Heart right ventricle (tissue), 16 donors: ENCODE measurements around the gene RPS5. TPM values are rescaled to one million over a fixed set of nuclear protein-coding genes. Genes with fewer than 3 reads are reported as not detected.
A peak's percentile ranks its signal among the peaks of the same experiment; 100 is the strongest.

Experiments
- ATAC-seq, 8 donors: fragments of 200-7000 bp; cut with Tn5 transposase; one replicate each; pipeline ENCODE4 v1.9.1; 2020; ENCODE audit warnings: mild to moderate bottlenecking in 8 of 8, moderate library complexity in 8 of 8, moderate number of reproducible peaks in 1 of 8
- DNase-seq, 2 donors: peaks; one replicate each; pipeline ENCODE4 v3.0.0-alpha.2; 2020
- H3K27ac ChIP-seq, 10 donors: fragments of 200-600 bp; sonication (generic) in 2 of 10; one replicate each; pipeline versions ENCODE4 v1.5.0 to v1.8.0; 2020 to 2022; ENCODE audit warnings: mild to moderate bottlenecking in 3 of 10
- H3K27me3 ChIP-seq, 7 donors: fragments of 200-600 bp; one replicate each; pipeline ENCODE4 v1.8.0; 2021 to 2022; ENCODE audit warnings: mild to moderate bottlenecking in 2 of 7
- H3K36me3 ChIP-seq, 9 donors: fragments of 200-600 bp; sonication (generic) in 1 of 9; one replicate each; pipeline versions ENCODE4 v1.5.0 to v1.8.0; 2020 to 2022; ENCODE audit warnings: mild to moderate bottlenecking in 2 of 9
- H3K4me1 ChIP-seq, 9 donors: fragments of 200-600 bp; sonication (generic) in 1 of 9; one replicate each; pipeline versions ENCODE4 v1.5.0 to v1.8.0; 2020 to 2022; ENCODE audit warnings: mild to moderate bottlenecking in 4 of 9
- H3K4me3 ChIP-seq, 10 donors: fragments of 200-600 bp; sonication (generic) in 2 of 10; one replicate each; pipeline versions ENCODE4 v1.5.0 to v1.8.0; 2020 to 2022; ENCODE audit warnings: mild to moderate bottlenecking in 7 of 10, moderate library complexity in 2 of 10
- H3K9me3 ChIP-seq, 11 donors: fragments of 200-600 bp in 10 of 11; sonication (generic) in 2 of 11; one replicate each; pipeline versions ENCODE4 v1.5.0 to v1.8.0; 2013 to 2022; ENCODE audit warnings: mild to moderate bottlenecking in 2 of 11, control low read depth in 1 of 11, moderate library complexity in 1 of 11
- WGBS, 2 donors: extraction: QIAGEN DNeasy Blood & Tissue Kit; methylation state at CpG; one replicate each; pipeline ENCODE4 v1.1.7; 2013; ENCODE audit warnings: inconsistent platforms in 1 of 2; 5-methylcytosine and 5-hydroxymethylcytosine counted together
- intact Hi-C, 10 donors: fragments of 100-400 bp; cut with DNase I; formaldehyde crosslinking; loops; one replicate each; pipeline versions ENCODE4 v1.11.1 to v1.14.2; 2022
- polyA plus RNA-seq, 2 donors: library from polyadenylated mRNA; stranded (reverse); fragments of 200-250 nt; gene quantifications; one replicate each; pipeline ENCODE4 v1.2.3, GENCODE V29; 2013
- total RNA-seq, 10 donors: library from RNA; stranded (reverse); fragmentation: NEBNext Ultra II Directional in 3 of 10; extraction: Animal tissue kit (Norgen Biotek cat#: 25700) in 3 of 10; gene quantifications; one replicate each; pipeline versions ENCODE4 v1.2.1 to v1.2.4, GENCODE V29; 2021 to 2023
- TF ChIP-seq, protein P1 (sequence below), 9 donors: fragments of 200-600 bp; sonication (generic) in 2 of 9; IDR thresholded peaks; one replicate each; pipeline versions ENCODE4 v1.5.0 to v1.8.0; 2021 to 2022; ENCODE audit warnings: antibody characterized with exemption in 9 of 9, mild to moderate bottlenecking in 5 of 9, moderate library complexity in 1 of 9
- donor health status: Arrhythmogenic right ventricular cardiomyopathy.
- donor health status: ischemic (EF 13 %, LVEDD 7.1; RV severe dilation, severe dysfunction).
- donor health status: healthy with polysubstance abuse.
- donor health status: DM: no; HTN: yes; CAD: no.
- donor health status: DM: no; HTN: no; CAD: no.
- donor health status: ischemic (EF 25% LVEDD 6.9; RV normal size, moderate dysfunction).
- donor health status: ischemic (EF 25% LVEDD 5.7; RV mildly dilated, moderate dysfunction).
- donor health status: healthy.
- donor health status: DM: yes; HTN: yes; CAD: no.
- donor health status: Ischemic cardiomyopathy.
- donor health status: ischemic (EF 35%, LVEDD 5.7; RV mildly dilated, moderate dysfunction).
- donor health status: nonischemic (EF 11% LVEDD 7.7; RV severe dilation, severe dysfunction).
- donor health status: DM: yes; HTN: yes; CAD: no.
- donor health status: PGD.
- donor health status: ischemic (EF 29% LVEDD 5.4; RV normal size, mild dysfunction).
- donor health status: nonischemic (EF 23%, LVEDD 6.1; RV moderate dilation, normal function).

The RPS5 gene
- total and polyA plus RNA-seq, 12 donors, result 360 to 2,053 (median 425) TPM

DNA sequence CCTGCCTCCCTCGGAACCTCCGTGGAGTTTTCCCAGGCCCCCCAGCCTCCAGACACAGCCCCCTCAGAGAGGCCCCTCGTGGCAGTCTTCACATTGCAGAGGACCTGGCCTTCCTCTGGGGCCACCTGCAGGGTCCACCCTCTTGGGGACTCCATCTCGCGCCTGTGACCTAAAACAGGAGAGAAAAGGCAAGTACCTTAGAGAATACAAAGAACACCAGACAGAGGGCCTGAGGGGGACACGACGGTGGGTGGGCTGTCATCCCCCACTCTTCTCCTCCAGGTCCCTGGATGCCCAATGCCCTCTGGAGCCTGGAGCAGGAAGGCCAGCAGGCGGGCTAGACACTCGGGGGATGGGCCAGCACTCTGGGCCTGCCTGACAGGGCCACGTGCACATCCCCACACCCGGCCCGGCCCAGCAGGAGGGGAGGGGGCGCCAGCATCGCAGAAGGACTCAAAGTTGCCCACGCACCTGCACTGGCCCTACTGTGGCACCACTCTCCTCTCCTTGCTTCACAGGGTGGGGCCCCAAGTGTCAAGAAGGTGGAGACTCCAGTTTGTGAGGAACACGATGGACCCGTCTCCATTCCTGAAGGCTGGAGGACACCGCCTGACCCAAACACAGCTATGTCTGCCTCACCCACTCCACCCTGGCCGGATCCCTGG lies 29.5 kb upstream of the RPS5 start:
- H3K4me3 ChIP-seq, result peak overlapping the region in 9 of 10 donors; percentile 36 to 61 (median 53)
- no peak overlapping the region for H3K27ac ChIP-seq
- H3K27me3 ChIP-seq, result peaks cover under 1 to 45% (median 25%) of the 10 kb centered on the region in 7 donors
- ATAC-seq (no peak), DNase-seq (no peak)
- peaks cover 3 to 37% (median 28%) of the 10 kb centered on the region in 9 donors for H3K4me1 ChIP-seq
- 67 to 74% methylated on average over 16 to 19 of the region's 19 CpGs for WGBS, 2 donors
- intact Hi-C loops, result no loop called here
- H3K9me3 ChIP-seq, result no peaks in the 10 kb centered on the region
- TF ChIP-seq, protein P1, sequence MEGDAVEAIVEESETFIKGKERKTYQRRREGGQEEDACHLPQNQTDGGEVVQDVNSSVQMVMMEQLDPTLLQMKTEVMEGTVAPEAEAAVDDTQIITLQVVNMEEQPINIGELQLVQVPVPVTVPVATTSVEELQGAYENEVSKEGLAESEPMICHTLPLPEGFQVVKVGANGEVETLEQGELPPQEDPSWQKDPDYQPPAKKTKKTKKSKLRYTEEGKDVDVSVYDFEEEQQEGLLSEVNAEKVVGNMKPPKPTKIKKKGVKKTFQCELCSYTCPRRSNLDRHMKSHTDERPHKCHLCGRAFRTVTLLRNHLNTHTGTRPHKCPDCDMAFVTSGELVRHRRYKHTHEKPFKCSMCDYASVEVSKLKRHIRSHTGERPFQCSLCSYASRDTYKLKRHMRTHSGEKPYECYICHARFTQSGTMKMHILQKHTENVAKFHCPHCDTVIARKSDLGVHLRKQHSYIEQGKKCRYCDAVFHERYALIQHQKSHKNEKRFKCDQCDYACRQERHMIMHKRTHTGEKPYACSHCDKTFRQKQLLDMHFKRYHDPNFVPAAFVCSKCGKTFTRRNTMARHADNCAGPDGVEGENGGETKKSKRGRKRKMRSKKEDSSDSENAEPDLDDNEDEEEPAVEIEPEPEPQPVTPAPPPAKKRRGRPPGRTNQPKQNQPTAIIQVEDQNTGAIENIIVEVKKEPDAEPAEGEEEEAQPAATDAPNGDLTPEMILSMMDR (IDR thresholded peaks at IDR 0.05), result no peak
- H3K36me3 ChIP-seq, result no peaks in the 10 kb centered on the region

DNA sequence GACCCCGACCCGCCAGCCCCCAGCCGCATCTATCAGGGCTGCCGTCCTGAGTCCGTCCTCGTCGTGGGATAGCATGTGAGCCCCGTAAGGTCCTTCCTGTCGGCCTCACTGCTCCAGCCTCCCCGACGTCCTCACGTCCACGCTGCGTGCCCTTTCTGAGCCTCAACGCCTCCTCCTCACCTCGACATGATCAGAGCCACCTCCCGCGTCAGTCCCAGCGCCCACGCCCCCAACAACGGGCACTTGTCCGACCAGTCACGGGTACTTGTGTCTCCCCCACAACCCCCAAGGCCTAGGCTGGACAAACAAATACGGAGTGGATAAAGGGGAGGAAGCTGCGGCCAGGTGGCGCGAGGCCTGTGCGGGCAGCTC lies 25.2 kb upstream of the RPS5 start:
- Histone ChIP-seq H3K4me1 (peaks cover 0 to 28% (median 16%) of the 10 kb centered on the region in 9 donors), H3K27me3 (peaks cover 0 to 24% (median 12%) of the 10 kb centered on the region in 7 donors), H3K9me3 (no peaks in the 10 kb centered on the region), H3K27ac (peak overlapping the region; percentile 88 to 97 (median 96)), H3K36me3 (no peaks in the 10 kb centered on the region), H3K4me3 (peak overlapping the region; percentile 48 to 94 (median 75))
- ATAC-seq (peak in 7 of 8 donors; percentile 3 to 28 (median 21)), DNase-seq (peak; percentile 47 to 53)
- 2 to 3% methylated on average over 28 of the region's 28 CpGs for WGBS, 2 donors
- intact Hi-C loops, result loop anchor here in 1 of 10 donors (2.0 kb wide), 2 partner anchors 19 to 57 kb away; partner anchors contain the start of genes ERVK3-1 and ZNF837
- TF ChIP-seq, protein P1 (IDR thresholded peaks at IDR 0.05), result peak in 2 of 9 donors; percentile 3 to 4

DNA sequence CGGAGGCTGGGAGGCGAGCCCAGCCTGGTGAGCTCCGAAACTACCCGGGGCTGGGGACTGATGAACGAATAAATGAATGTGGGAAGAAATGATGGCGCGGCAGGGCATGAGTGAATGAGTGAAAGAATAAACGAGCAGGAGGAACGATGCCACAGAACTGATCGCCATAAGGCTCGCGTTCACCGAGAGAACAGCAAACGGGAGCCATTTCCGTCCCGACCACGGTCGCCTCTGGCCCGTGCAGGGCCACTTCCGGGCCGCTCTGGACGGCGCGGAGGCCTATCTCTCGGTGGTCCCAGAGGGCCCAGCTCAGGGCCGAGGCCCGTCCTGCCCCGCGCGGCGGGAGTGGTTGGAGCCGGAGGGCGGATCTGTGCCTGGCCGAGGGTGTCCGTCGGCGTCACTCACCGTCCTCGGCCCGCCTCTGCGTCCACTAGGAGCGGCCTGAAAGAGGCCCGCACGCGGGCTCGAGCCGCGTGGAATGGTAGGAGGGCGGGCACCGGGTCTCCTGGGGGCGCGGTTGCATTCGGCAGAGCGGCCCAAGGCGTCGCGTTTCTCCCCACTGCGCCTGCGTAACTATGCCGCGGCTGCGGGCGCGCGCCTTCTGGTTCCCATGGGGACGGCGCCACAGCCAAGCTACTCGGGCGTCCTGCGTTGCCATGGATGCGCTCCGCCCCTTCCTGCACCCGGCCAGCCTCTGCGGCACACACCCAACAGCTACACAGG lies 24.6 kb upstream of the RPS5 start, which contains the start of gene ZNF497:
ZNF497 (minus strand) TSS at position 480 of the 723 bp plus-strand sequence. CDS start 5,116 bp downstream, outside the sequence.
- TF ChIP-seq, protein P1 (IDR thresholded peaks at IDR 0.05), result peak in 2 of 9 donors; percentile 1 to 12
- Histone ChIP-seq H3K9me3 (no peaks in the 10 kb centered on the region), H3K4me1 (peaks cover 0 to 23% (median 11%) of the 10 kb centered on the region in 9 donors), H3K36me3 (no peaks in the 10 kb centered on the region), H3K27ac (peak within 1 kb of the TSS; percentile 88 to 97 (median 96)), H3K27me3 (peaks cover 0 to 24% (median 11%) of the 10 kb centered on the region in 7 donors), H3K4me3 (peak within 1 kb of the TSS; percentile 48 to 94 (median 75))
- intact Hi-C loops, result loop anchor here in 1 of 10 donors (2.0 kb wide), 2 partner anchors 18 to 58 kb away; partner anchors contain the start of genes ERVK3-1 and ZNF837
- 0 to 1% methylated on average over 69 to 74 of the region's 74 CpGs for WGBS, 2 donors
- peak; percentile 96 to 98 (median 97) for ATAC-seq
- DNase-seq, result peak; percentile 96 to 98

DNA sequence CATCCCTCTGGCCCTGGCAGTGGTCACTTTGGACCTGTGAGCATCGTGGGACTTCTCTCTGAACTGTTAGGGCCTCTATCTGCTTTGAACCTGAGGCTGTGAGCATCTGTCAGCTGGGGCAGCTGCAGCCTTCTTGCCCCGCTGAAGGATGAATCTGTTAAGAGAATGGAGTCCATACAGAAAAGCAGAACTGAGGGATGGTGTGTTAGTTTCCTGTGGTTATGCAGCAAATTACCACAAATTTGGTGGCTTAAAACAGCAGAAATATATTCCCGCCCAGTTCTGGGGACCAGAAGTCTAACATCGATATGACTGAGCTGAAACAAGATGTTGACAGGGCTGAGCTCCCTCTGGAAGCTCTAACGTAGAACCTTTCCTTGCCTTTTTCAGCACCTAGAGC lies 22.9 kb upstream of the RPS5 start:
- H3K4me3 ChIP-seq, result no peak overlapping the region
- TF ChIP-seq, protein P1 (IDR thresholded peaks at IDR 0.05), result no peak
- H3K36me3 ChIP-seq, result no peaks in the 10 kb centered on the region
- intact Hi-C loops, result no loop called here
- 76 to 83% methylated on average over 5 of the region's 5 CpGs for WGBS, 2 donors
- no peak overlapping the region for H3K27ac ChIP-seq
- H3K4me1 ChIP-seq, result peaks cover 0 to 17% (median 7%) of the 10 kb centered on the region in 9 donors
- peaks cover 0 to 30% (median 14%) of the 10 kb centered on the region in 7 donors for H3K27me3 ChIP-seq
- DNase-seq, result no peak
- H3K9me3 ChIP-seq, result no peaks in the 10 kb centered on the region
- no peak for ATAC-seq
